Fibroblast of mammary gland (primary cell): ENCODE results near the gene EQTN.

Experiments used
- DNase-seq: peaks from one replicate; pipeline ENCODE4 v3.0.0-alpha.2; 2010; ENCODE audit warnings: low read depth
- H3K4me3 ChIP-seq: 2 replicates; pipeline ENCODE4 v1.5.1; 2011; ENCODE audit warnings: low read depth, mild to moderate bottlenecking, low read length, moderate library complexity; ENCODE audit not compliant: control insufficient read depth
- CTCF ChIP-seq: conservative IDR thresholded peaks from 2 replicates; pipeline ENCODE4 v1.5.1; 2011; ENCODE audit warnings: low read depth, low read length, inconsistent platforms; ENCODE audit not compliant: control insufficient read depth, insufficient read depth

Gene EQTN

GRCh38 chr9:27297050-27297449, at the start of gene EQTN:
TSS of gene EQTN (minus strand) at chr9:27297150. CDS start at chr9:27297055, 95 bp downstream.
- H3K4me3 ChIP-seq = no peak within 1 kb of the TSS
- DNase-seq = no peak
- no peak for TF ChIP-seq CTCF

DNA sequence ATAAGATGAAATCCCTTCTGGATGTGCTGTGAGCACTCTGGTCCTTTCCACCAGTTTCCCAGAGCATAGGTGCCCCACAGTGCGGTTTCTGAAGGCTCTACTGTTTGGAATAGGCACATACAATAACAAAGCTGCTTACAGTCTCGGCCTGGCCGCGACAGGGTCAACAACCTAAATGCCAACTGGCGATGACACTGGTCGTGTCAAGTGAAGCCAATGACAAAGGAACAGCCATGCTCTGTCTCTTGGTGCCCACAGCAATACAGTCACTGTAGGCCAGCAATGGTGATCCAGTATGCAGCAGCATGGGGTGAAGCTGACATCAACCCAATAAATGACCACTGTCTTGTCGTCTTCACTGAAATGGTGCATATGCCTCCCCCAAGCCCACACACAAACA, 47.8 kb upstream of the EQTN start:
- no peak overlapping the region for H3K4me3 ChIP-seq
- no peak for TF ChIP-seq CTCF
- DNase-seq = no peak

DNA sequence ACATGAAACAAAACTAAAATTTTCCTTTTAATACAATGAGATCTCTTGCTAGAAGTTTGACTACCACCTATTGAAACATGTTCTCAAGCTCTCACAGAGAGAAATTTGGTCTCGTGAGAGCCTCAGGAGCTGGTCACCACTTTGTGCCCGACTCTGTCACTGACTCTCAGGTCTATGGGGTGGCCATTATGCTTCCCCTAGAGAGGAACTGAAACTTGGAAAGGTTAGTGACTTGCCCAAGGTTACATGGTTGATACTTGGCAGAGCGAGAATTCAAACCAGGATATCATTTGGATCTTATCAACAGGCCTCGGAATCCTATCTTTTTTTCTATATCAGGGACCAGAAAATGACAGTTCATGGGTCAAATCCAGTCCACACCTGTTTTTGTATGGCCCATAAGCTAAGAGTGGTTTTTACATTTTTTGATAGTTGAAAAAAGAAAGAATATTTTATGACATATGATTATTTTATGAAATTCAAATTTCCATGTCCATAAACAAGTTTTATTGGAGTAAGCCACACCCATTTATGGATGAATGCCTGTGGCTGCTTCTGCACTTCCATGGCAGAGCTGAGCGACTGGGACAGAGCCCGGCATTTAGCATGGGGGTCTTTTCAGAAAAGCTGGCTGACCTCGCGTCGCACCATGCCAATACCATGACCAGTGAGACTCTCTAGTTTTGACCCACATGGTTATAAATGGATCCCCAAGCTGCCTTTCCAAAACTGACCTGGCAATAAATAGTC, 44.8 kb upstream of the EQTN start:
- no peak overlapping the region for H3K4me3 ChIP-seq
- no peak for TF ChIP-seq CTCF
- DNase-seq = no peak

- TF ChIP-seq CTCF = no peak
Observed at GRCh38 chr9:27340961-27341511, 44.1 kb upstream of the EQTN start.

DNA sequence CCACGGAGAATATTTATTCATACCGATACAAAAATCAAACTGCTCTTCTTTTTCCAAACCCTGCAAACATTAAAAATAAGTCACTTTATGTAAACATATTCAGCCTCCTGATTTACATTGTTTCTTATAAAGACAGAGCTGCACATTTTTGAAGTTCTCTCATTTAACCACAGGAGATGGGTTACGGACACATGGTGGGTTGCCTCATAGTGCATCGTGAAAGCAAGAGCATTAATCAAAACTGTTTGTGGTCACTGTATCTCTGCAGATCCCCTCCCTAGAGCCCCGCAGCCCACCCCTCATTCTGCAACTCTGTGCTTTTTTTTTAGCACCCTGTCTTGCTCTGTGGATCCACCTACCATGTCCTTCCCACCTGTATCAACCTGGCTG, 43.3 kb upstream of the EQTN start:
- DNase-seq = no peak
- H3K4me3 ChIP-seq = no peak overlapping the region
- TF ChIP-seq CTCF = no peak

More at GRCh38 chr9:27340961-27341511, 44.1 kb upstream of the EQTN start:
- no peak overlapping the region for H3K4me3 ChIP-seq
- DNase-seq = no peak

GRCh38 chr9:27339661-27340284, 42.8 kb upstream of the EQTN start:
- no peak for TF ChIP-seq CTCF
- DNase-seq = no peak

More at GRCh38 chr9:27339661-27340284, 42.8 kb upstream of the EQTN start:
- H3K4me3 ChIP-seq = no peak overlapping the region
